AG04449 (cell line): Measurements from ENCODE around the gene UTY.

Source experiments
- CTCF ChIA-PET: fragments of 350-600 bp; formaldehyde crosslinking; extraction: SDS; loops from one replicate; lab custom pipeline; 2021; ENCODE audit warnings: antibody characterized with exemption; lab: Yijun Ruan, JAX
- POLR2A ChIA-PET: fragments of 400-600, 350-600 bp; formaldehyde crosslinking; extraction: SDS; loops from one replicate; lab custom pipeline; 2020; ENCODE audit warnings: antibody characterized with exemption, inconsistent platforms; lab: Yijun Ruan, JAX
- DNase-seq: peaks from one replicate; pipeline ENCODE4 v3.0.0-alpha.2; 2010; ENCODE audit warnings: low read depth, low spot score
- H3K4me3 ChIP-seq: 2 replicates; pipeline ENCODE4 v1.5.1; 2011; ENCODE audit warnings: low read depth, mild to moderate bottlenecking, control low read depth, low read length
- TF ChIP-seq, protein P1 (sequence below): IDR thresholded peaks from one replicate; pipeline ENCODE4 v1.5.1; 2011; ENCODE audit warnings: mild to moderate bottlenecking, moderate library complexity, low read length, control low read depth, inconsistent platforms; ENCODE audit not compliant: insufficient read depth; ENCODE audit errors: missing control alignments

UTY gene

DNA sequence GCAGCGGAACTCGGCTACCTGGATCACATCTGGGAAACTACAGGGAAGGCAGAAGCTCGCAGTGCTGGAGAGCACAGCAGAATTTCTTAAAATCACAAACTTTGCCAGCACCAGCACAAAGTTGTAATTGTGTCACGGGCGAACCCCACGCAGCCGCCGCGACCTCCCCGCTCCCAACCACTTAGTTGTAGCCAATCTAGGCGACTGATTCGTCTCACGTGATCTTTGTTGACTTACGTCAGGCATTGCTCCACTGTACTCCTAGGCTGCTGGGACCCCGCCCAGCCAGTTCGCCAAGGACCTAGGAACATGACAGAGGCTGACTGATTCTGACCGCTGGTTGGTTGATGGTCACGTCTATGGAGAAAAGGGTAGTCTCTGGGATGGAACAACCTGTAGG is at the start of gene UTY:
Gene UTY (minus strand): TSS at position 206 of the 400 bp plus-strand sequence. CDS start 368 bp downstream, outside the sequence.
- H3K4me3 ChIP-seq: peak within 1 kb of the TSS; percentile 84
- ChIA-PET CTCF (interaction anchor here (1.5 kb wide), 1 partner anchor 9 kb away, joined by 3 read pairs; no protein-coding TSS in a partner anchor), POLR2A (no interaction called here)
- TF ChIP-seq, protein P1, sequence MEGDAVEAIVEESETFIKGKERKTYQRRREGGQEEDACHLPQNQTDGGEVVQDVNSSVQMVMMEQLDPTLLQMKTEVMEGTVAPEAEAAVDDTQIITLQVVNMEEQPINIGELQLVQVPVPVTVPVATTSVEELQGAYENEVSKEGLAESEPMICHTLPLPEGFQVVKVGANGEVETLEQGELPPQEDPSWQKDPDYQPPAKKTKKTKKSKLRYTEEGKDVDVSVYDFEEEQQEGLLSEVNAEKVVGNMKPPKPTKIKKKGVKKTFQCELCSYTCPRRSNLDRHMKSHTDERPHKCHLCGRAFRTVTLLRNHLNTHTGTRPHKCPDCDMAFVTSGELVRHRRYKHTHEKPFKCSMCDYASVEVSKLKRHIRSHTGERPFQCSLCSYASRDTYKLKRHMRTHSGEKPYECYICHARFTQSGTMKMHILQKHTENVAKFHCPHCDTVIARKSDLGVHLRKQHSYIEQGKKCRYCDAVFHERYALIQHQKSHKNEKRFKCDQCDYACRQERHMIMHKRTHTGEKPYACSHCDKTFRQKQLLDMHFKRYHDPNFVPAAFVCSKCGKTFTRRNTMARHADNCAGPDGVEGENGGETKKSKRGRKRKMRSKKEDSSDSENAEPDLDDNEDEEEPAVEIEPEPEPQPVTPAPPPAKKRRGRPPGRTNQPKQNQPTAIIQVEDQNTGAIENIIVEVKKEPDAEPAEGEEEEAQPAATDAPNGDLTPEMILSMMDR: no peak
- DNase-seq: peak; percentile 54

DNA sequence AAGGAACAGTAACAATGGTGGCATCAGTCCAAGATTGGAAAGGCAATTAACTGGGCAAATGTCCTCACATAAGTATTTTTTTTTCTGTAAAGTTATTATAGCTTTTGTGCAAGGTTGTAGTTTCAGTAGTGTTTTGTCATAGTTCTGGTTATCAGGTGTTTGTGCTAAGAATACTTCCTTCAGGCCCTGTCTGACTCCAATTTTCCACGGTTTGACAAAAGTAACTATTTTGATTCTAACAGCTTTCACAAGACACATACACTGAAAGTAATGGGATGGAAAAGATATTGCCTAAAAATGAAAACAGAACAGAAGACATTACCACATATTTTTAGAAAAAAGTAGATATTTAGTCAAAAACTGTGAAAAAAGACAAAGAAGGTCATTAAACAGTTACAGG is 40.6 kb upstream of the UTY start:
- ChIA-PET CTCF (no interaction called here), POLR2A (no interaction called here)
- no peak overlapping the region for H3K4me3 ChIP-seq
- no peak for DNase-seq
- TF ChIP-seq, protein P1: no peak

DNA sequence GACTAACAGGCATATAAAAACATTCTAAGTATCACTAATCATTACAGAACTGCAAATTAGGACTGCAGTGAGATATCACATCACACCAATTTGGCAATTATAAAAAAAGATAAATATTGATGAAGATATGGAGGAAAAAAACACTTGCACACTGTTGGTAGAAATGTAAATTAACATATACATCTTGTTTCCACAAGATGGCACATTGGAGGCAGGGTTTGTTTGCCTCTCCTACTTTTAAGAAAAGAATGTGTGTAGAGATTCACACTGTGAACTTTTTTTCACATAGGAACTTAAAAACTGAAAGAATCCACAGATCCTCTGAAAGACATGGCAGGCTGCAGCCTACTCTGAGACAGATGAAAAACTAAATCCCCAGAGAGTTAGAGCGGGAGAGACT is 21.4 kb upstream of the UTY start:
- POLR2A ChIA-PET: no interaction called here
- no peak for DNase-seq
- CTCF ChIA-PET: no interaction called here
- no peak overlapping the region for H3K4me3 ChIP-seq
- TF ChIP-seq, protein P1: no peak

DNA sequence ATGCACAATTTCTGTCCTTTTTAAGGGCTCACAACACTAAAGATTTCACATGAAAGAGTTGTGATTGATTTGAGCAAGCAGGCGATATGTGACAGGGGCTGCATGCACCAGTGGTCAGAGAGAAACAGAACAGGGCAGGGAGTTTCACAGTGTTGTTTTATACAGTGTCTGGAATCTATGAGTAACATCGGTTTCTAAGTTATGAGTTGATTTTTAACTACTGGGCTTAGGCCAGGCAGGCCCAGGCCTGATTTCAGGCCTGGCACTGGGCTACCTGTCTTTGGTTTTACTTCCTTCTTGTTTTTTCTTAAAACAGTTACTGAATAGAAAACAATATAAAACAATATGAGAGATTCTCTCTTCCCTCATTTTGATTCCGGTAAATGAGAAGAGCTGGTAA is 13.9 kb upstream of the UTY start:
- TF ChIP-seq, protein P1: no peak
- no peak overlapping the region for H3K4me3 ChIP-seq
- ChIA-PET CTCF (no interaction called here), POLR2A (no interaction called here)
- DNase-seq: no peak

DNA sequence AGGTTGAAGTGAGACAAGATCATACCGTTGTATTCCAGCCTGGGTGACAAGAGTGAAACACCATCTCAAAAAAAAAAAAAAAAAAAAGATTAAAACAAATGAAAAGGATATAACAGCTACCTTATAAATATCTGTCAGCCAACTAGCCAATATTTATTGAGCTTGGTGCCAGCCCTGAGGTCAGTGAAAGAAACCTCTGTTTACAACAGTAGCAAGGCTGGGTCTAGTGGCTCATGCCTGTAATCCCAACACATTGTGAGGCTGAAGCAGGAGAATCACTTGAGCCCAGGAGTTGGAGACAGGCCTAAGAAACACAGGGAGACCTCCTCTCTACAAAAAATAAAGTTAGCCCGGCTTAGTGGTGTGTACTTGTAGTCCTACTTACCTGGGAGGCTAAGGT is 12.6 kb upstream of the UTY start:
- no peak for DNase-seq
- CTCF ChIA-PET: no interaction called here
- H3K4me3 ChIP-seq: no peak overlapping the region
- TF ChIP-seq, protein P1: no peak
- POLR2A ChIA-PET: no interaction called here

DNA sequence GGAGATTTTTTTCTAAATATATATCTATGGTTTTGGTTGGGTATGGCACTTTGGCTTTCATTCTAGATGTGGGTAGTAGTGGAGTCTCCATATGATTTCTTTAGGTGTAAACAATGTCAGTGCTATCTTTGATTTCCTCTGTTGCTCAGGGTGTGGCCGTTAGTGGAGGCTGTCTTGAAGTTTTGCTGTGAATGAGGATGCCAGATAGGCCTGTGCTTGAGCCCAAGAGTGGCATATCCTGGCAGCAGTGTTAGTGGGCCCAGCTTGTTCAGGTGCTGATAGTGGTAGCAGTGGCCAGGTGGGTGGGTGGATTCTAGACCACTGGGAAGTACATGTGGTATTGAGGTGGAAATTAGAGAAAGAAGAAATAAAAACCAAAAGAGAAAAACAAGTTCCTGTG is 8.9 kb upstream of the UTY start:
- DNase-seq: no peak
- TF ChIP-seq, protein P1: no peak
- ChIA-PET CTCF (no interaction called here), POLR2A (no interaction called here)
- no peak overlapping the region for H3K4me3 ChIP-seq
